Esophagus squamous epithelium (tissue), 4 donors: ENCODE measurements around the gene TTC5.

Source experiments
- POLR2A ChIP-seq, 4 donors: fragments of 450-650 bp; IDR thresholded peaks; one replicate each; pipeline ENCODE4 v1.6.1; 2017; ENCODE audit warnings: antibody characterized with exemption in 4 of 4, mild to moderate bottlenecking in 4 of 4, moderate library complexity in 3 of 4
- TF ChIP-seq, protein P1 (sequence below), 6 experiments: fragments of 450-650 bp in 4 of 6; fragments of 200-600 bp in 2 of 6; sonication (generic) in 2 of 6; IDR thresholded peaks; one replicate each; pipeline ENCODE4 v1.5.1; 2016 to 2019; ENCODE audit warnings: antibody characterized with exemption in 6 of 6, mild to moderate bottlenecking in 4 of 6, moderate library complexity in 4 of 6

DNA sequence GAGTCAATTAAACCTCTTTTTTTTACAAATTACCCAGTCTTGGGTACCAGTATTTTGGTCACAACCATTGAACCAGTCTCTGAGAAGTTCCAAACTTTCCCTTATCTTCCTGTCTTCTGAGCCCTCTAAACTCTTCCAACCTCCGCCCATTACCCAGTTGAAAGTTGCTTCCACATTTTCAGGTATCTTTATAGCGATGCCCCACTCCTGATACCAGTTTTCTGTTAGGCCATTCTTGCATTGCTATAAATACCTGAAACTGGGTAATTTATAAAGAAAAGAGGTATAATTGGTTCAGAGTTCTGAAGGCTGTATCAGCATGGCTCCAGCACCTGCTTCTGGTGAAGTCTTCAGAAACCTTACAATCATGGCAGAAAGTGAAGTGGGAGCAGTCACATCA, 31.7 kb downstream of the TTC5 start:
- TF ChIP-seq POLR2A (IDR thresholded peaks at IDR 0.05) = no peak
- TF ChIP-seq, protein P1, sequence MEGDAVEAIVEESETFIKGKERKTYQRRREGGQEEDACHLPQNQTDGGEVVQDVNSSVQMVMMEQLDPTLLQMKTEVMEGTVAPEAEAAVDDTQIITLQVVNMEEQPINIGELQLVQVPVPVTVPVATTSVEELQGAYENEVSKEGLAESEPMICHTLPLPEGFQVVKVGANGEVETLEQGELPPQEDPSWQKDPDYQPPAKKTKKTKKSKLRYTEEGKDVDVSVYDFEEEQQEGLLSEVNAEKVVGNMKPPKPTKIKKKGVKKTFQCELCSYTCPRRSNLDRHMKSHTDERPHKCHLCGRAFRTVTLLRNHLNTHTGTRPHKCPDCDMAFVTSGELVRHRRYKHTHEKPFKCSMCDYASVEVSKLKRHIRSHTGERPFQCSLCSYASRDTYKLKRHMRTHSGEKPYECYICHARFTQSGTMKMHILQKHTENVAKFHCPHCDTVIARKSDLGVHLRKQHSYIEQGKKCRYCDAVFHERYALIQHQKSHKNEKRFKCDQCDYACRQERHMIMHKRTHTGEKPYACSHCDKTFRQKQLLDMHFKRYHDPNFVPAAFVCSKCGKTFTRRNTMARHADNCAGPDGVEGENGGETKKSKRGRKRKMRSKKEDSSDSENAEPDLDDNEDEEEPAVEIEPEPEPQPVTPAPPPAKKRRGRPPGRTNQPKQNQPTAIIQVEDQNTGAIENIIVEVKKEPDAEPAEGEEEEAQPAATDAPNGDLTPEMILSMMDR (IDR thresholded peaks at IDR 0.05) = no peak
